HCT116 (cell line): ENCODE results near the gene MAN1A1. TPM values are rescaled to one million over a fixed set of nuclear protein-coding genes. Genes with fewer than 3 reads are reported as not detected.

Experiments
- ATAC-seq: fragments of 200-7000 bp; cut with Tn5 transposase; 2 replicates; pipeline ENCODE4 v1.9.1; 2020; ENCODE audit warnings: mild to moderate bottlenecking, moderate library complexity
- BruUV-seq: library from RNA; stranded (reverse); fragments of 400-500 nt; replicated peaks from 2 replicates; lab custom pipeline; 2021; lab: Mats Ljungman, UMichigan
- CTCF ChIA-PET: fragments of 300-600 bp; sonication (Branson Sonifier 250); formaldehyde crosslinking; loops from one replicate; lab custom pipeline; 2021; ENCODE audit warnings: antibody characterized with exemption; lab: Charles Lee
- POLR2A ChIA-PET: fragments of 300-600, 350-600 bp; sonication (Branson Sonifier 250); formaldehyde crosslinking; loops from one replicate; lab custom pipeline; 2021; ENCODE audit warnings: antibody characterized with exemption; lab: Charles Lee
- RAD21 ChIA-PET, 2 experiments: fragments of 300-600 bp; sonication (Branson Sonifier 250); formaldehyde crosslinking; loops; one replicate each; lab custom pipeline; 2023; ENCODE audit warnings: low total read pairs in 2 of 2; ENCODE audit not compliant: uncharacterized antibody in 2 of 2, unreplicated experiment in 2 of 2, low non-redundant PET in 1 of 2; lab: Charles Lee
- DNase-seq: peaks from one replicate; pipeline ENCODE4 v3.0.0-alpha.2; 2010; ENCODE audit warnings: low read depth, low spot score
- H2AFZ ChIP-seq: fragments of 200-600 bp; shearing (Covaris generic), sonication (generic); 2 replicates; pipeline ENCODE4 v1.6.1; 2017; ENCODE audit warnings: low read depth, mixed run types, mixed read lengths, antibody characterized with exemption, low read length; ENCODE audit not compliant: poor library complexity, severe bottlenecking
- H3K27ac ChIP-seq: 2 replicates; pipeline ENCODE4 v1.5.1; 2012; ENCODE audit warnings: low read depth, low read length
- H3K27me3 ChIP-seq: fragments of 200-600 bp; sonication (generic); 2 replicates; pipeline ENCODE4 v1.6.1; 2016; ENCODE audit warnings: mixed run types, low read length, mixed read lengths; ENCODE audit not compliant: insufficient read depth
- H3K36me3 ChIP-seq, 2 experiments: fragments of 200-500 bp in 1 of 2; fragments of 200-600 bp in 1 of 2; sonication (Bioruptor generic) in 1 of 2; sonication (generic) in 1 of 2; 2 replicates each; pipeline versions ENCODE4 v1.5.1 to v1.6.1; 2014 to 2016; ENCODE audit warnings: low read length in 2 of 2, inconsistent platforms in 1 of 2, mixed read lengths in 1 of 2, mixed run types in 1 of 2; ENCODE audit not compliant: insufficient read depth in 2 of 2, control insufficient read depth in 1 of 2
- H3K4me1 ChIP-seq, 2 experiments: fragments of 200-600 bp in 1 of 2; sonication (generic) in 1 of 2; 2 replicates each; pipeline versions ENCODE4 v1.5.1 to v1.6.1; 2012 to 2017; ENCODE audit warnings: low read length in 2 of 2, inconsistent platforms in 1 of 2, mild to moderate bottlenecking in 1 of 2, mixed read lengths in 1 of 2, mixed run types in 1 of 2, moderate library complexity in 1 of 2; ENCODE audit not compliant: insufficient read depth in 2 of 2, control insufficient read depth in 1 of 2
- H3K4me2 ChIP-seq: fragments of 200-600 bp; sonication (generic); 2 replicates; pipeline ENCODE4 v1.6.1; 2017; ENCODE audit warnings: mixed run types, low read length, mixed read lengths
- H3K4me3 ChIP-seq, 2 experiments: fragments of 200-600 bp in 1 of 2; sonication (generic) in 1 of 2; replicated peaks in 1 of 2; 2 replicates each; pipeline ENCODE4 v1.5.1; 2011 to 2016; ENCODE audit warnings: low read length in 2 of 2, control low read depth in 1 of 2, low read depth in 1 of 2, mild to moderate bottlenecking in 1 of 2, mixed read lengths in 1 of 2, mixed run types in 1 of 2
- H3K79me2 ChIP-seq: fragments of 200-600 bp; sonication (generic); 2 replicates; pipeline ENCODE4 v1.6.1; 2017; ENCODE audit warnings: mild to moderate bottlenecking, mixed run types, low read length, moderate library complexity, mixed read lengths; ENCODE audit not compliant: insufficient read depth
- H3K9ac ChIP-seq: fragments of 200-600 bp; sonication (generic); 2 replicates; pipeline ENCODE4 v1.6.1; 2016; ENCODE audit warnings: low read length, mixed read lengths
- H3K9me2 ChIP-seq: fragments of 200-600 bp; sonication (generic), shearing (Covaris generic); 2 replicates; pipeline ENCODE4 v1.6.1; 2017; ENCODE audit warnings: mixed run types, mild to moderate bottlenecking, moderate library complexity; ENCODE audit not compliant: insufficient read depth
- H3K9me3 ChIP-seq, 2 experiments: fragments of 200-500 bp in 1 of 2; fragments of 200-600 bp in 1 of 2; sonication (Bioruptor generic) in 1 of 2; sonication (generic) in 1 of 2; 2 replicates each; pipeline ENCODE4 v1.6.1; 2014 to 2017; ENCODE audit warnings: low read length in 2 of 2, mixed read lengths in 2 of 2, inconsistent platforms in 1 of 2, low read depth in 1 of 2, mild to moderate bottlenecking in 1 of 2, mixed run types in 1 of 2, moderate library complexity in 1 of 2; ENCODE audit not compliant: control insufficient read depth in 1 of 2, insufficient read depth in 1 of 2
- H4K20me1 ChIP-seq: fragments of 200-600 bp; sonication (generic), shearing (Covaris generic); 2 replicates; pipeline ENCODE4 v1.6.1; 2017; ENCODE audit warnings: mixed run types, mild to moderate bottlenecking, moderate library complexity; ENCODE audit not compliant: insufficient read depth
- CBX3 ChIP-seq: IDR thresholded peaks from 2 replicates; pipeline ENCODE4 v1.6.1; 2012; ENCODE audit warnings: low read depth
- CEBPB ChIP-seq: IDR thresholded peaks from 2 replicates; pipeline ENCODE4 v1.6.1; 2012; ENCODE audit warnings: low read depth
- EGR1 ChIP-seq: IDR thresholded peaks from 2 replicates; pipeline ENCODE4 v1.6.1; 2012; ENCODE audit warnings: low read depth
- MAX ChIP-seq: IDR thresholded peaks from 2 replicates; pipeline ENCODE4 v1.6.1; 2012
- POLR2A ChIP-seq: IDR thresholded peaks from 2 replicates; pipeline ENCODE4 v1.7.0; 2011; ENCODE audit warnings: borderline replicate concordance; ENCODE audit not compliant: insufficient read depth, insufficient read length; ENCODE audit errors: extremely low read depth
- POLR2AphosphoS5 ChIP-seq: IDR thresholded peaks from 2 replicates; pipeline ENCODE4 v1.6.1; 2011; ENCODE audit warnings: mild to moderate bottlenecking, low read depth, low read length, moderate library complexity
- REST ChIP-seq: IDR thresholded peaks from 2 replicates; pipeline ENCODE4 v1.6.1; 2012; ENCODE audit warnings: low read depth
- SIN3A ChIP-seq: IDR thresholded peaks from 2 replicates; pipeline ENCODE4 v1.6.1; 2012; ENCODE audit warnings: low read depth
- SP1 ChIP-seq: IDR thresholded peaks from 2 replicates; pipeline ENCODE4 v1.6.1; 2012; ENCODE audit warnings: low read depth
- SRF ChIP-seq: IDR thresholded peaks from 2 replicates; pipeline ENCODE4 v1.6.1; 2012; ENCODE audit warnings: low read depth
- TCF7L2 ChIP-seq: IDR thresholded peaks from 2 replicates; pipeline ENCODE4 v1.7.0; 2011; ENCODE audit warnings: borderline replicate concordance, inconsistent platforms; ENCODE audit not compliant: insufficient read depth, insufficient read length; ENCODE audit errors: extremely low read depth
- ZFX ChIP-seq: fragments of 450-650 bp; IDR thresholded peaks from 2 replicates; pipeline ENCODE4 v1.6.1; 2017
- ZNF274 ChIP-seq: fragments of 200-500 bp; sonication (Bioruptor generic); IDR thresholded peaks from 2 replicates; pipeline ENCODE4 v1.6.1; 2014; ENCODE audit warnings: mild to moderate bottlenecking, low read depth, low read length, inconsistent platforms
- intact Hi-C: fragments of 100-400 bp; cut with micrococcal nuclease; formaldehyde crosslinking; loops from 2 replicates; pipeline ENCODE4 v1.10.0; 2022
- total RNA-seq: library from RNA; stranded (reverse); gene quantifications from one replicate; pipeline ENCODE4 v1.2.1, GENCODE V29; 2021; ENCODE audit not compliant: unreplicated experiment
- TF ChIP-seq, protein P1 (sequence below): IDR thresholded peaks from 2 replicates; pipeline ENCODE4 v1.6.1; 2011; ENCODE audit warnings: mild to moderate bottlenecking, low read length, moderate library complexity; ENCODE audit not compliant: insufficient replicate concordance; ENCODE audit errors: extremely low read depth

MAN1A1 gene
- total RNA-seq, 1 experiment from 2014 or later, result 46.0 TPM

DNA sequence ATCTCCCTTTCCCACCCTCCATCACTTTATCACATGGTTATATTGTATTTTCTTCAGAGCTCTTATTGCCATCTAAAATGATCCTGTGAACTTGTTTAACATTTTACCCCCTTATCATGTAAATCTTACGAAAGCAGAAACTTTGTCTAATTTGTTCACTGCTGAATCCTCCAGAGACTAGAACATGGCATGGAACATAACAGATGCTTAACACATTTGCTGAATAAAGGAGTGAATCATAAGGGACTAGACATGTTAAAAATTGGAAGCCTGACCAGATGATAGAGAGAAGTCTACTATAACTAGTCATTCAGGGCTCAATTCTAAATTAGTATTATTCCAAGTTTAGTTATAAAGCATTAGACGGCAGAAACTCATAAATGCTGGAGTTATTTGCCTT lies 73.3 kb downstream of the MAN1A1 start:
- H3K4me1 ChIP-seq, result peaks cover 11 to 12% of the 10 kb centered on the region in 2 experiments
- H3K9me3 ChIP-seq, result no peaks in the 10 kb centered on the region
- no peaks in the 10 kb centered on the region for H4K20me1 ChIP-seq
- no peak overlapping the region for H3K4me3 ChIP-seq
- BruUV-seq, result no TSS peak
- H3K79me2 ChIP-seq, result no peaks in the 10 kb centered on the region
- no peaks in the 10 kb centered on the region for H3K36me3 ChIP-seq
- ATAC-seq (no peak), DNase-seq (no peak)
- H3K27ac ChIP-seq, result no peak overlapping the region
- ChIA-PET POLR2A (no interaction called here), CTCF (no interaction called here), RAD21 (no interaction called here)
- no peak overlapping the region for H3K4me2 ChIP-seq
- TF ChIP-seq TCF7L2 (no peak), REST (no peak), CBX3 (no peak), SP1 (no peak), ZFX (no peak), EGR1 (no peak), SIN3A (no peak)
- no peaks in the 10 kb centered on the region for H3K27me3 ChIP-seq
- no peaks in the 10 kb centered on the region; the same call in 1 of the 2 replicates for H3K9me2 ChIP-seq
- intact Hi-C loops, result no loop called here
- H2AFZ ChIP-seq, result no peak overlapping the region
- no peak overlapping the region for H3K9ac ChIP-seq

DNA sequence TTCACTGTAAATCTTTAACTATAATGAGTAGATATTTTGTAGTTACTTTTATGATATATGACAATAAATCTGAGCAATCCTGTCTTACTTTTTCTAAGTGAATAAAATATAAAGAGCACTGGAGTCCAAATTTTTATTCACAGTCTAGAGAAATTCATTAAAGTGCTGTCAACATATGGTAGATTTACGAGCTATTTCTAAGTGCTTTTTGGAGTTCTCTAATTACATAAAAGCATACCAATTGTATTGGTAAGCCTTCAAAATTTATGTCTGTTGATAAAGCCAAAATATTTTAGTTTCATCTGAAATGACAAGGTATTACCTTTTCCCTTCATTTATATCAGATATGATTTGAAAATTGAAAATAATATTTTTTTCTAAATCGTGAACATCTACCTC lies 75.4 kb downstream of the MAN1A1 start:
- POLR2A ChIA-PET, result no interaction called here
- Histone ChIP-seq H3K9ac (no peak overlapping the region), H3K4me1 (no peaks in the 10 kb centered on the region; a peak in 2 of 4 replicates), H3K79me2 (no peaks in the 10 kb centered on the region), H3K36me3 (no peaks in the 10 kb centered on the region), H2AFZ (no peak overlapping the region), H3K27me3 (no peaks in the 10 kb centered on the region), H3K9me2 (no peaks in the 10 kb centered on the region; the same call in 1 of the 2 replicates), H3K9me3 (peaks cover 3 to 10% of the 10 kb centered on the region in 2 experiments; a peak in 1 of 4 replicates), H4K20me1 (no peaks in the 10 kb centered on the region), H3K4me2 (no peak overlapping the region), H3K4me3 (no peak overlapping the region), H3K27ac (no peak overlapping the region; the same call in 1 of the 2 replicates)
- no peak for ATAC-seq
- RAD21 ChIA-PET, result no interaction called here
- CTCF ChIA-PET, result no interaction called here
- intact Hi-C loops, result no loop called here
- no peak for DNase-seq
- BruUV-seq, result no TSS peak
- TF ChIP-seq POLR2AphosphoS5, result no peak
- no peak for TF ChIP-seq SP1
- TF ChIP-seq CEBPB, result no peak
- TF ChIP-seq, protein P1, sequence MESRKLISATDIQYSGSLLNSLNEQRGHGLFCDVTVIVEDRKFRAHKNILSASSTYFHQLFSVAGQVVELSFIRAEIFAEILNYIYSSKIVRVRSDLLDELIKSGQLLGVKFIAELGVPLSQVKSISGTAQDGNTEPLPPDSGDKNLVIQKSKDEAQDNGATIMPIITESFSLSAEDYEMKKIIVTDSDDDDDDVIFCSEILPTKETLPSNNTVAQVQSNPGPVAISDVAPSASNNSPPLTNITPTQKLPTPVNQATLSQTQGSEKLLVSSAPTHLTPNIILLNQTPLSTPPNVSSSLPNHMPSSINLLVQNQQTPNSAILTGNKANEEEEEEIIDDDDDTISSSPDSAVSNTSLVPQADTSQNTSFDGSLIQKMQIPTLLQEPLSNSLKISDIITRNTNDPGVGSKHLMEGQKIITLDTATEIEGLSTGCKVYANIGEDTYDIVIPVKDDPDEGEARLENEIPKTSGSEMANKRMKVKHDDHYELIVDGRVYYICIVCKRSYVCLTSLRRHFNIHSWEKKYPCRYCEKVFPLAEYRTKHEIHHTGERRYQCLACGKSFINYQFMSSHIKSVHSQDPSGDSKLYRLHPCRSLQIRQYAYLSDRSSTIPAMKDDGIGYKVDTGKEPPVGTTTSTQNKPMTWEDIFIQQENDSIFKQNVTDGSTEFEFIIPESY, result no peak
- TF ChIP-seq SRF, result no peak
- TF ChIP-seq POLR2A, result no peak
- no peak for TF ChIP-seq MAX
- no peak for TF ChIP-seq ZNF274
